Endodermal cell (in vitro differentiated cells): ENCODE results near the gene SLC24A4. TPM values are rescaled to one million over a fixed set of nuclear protein-coding genes. Genes with fewer than 3 reads are reported as not detected.
A peak's percentile ranks its signal among the peaks of the same experiment; 100 is the strongest.

ENCODE experiments used
- DNase-seq: peaks from one replicate; pipeline ENCODE4 v3.0.0-alpha.2; 2017
- H3K27ac ChIP-seq: 2 replicates; pipeline ENCODE4 v1.5.1; 2013; ENCODE audit warnings: mild to moderate bottlenecking, low read depth, low read length, moderate library complexity
- H3K27me3 ChIP-seq: 2 replicates; pipeline ENCODE4 v1.6.1; 2013; ENCODE audit warnings: mild to moderate bottlenecking, low read length, moderate library complexity; ENCODE audit not compliant: insufficient read depth, control insufficient read depth, poor library complexity, severe bottlenecking
- H3K36me3 ChIP-seq: 2 replicates; pipeline ENCODE4 v1.7.0; 2013; ENCODE audit warnings: mild to moderate bottlenecking, low read length, moderate library complexity; ENCODE audit not compliant: control insufficient read depth, insufficient read depth
- H3K4me1 ChIP-seq: one replicate; pipeline ENCODE4 v1.7.0; 2013; ENCODE audit warnings: low read length; ENCODE audit not compliant: control insufficient read depth, insufficient read depth
- H3K4me3 ChIP-seq: 2 replicates; pipeline ENCODE4 v1.5.1; 2013; ENCODE audit warnings: mild to moderate bottlenecking, low read length, moderate library complexity
- H3K9ac ChIP-seq: 2 replicates; pipeline ENCODE4 v1.6.1; 2013; ENCODE audit warnings: mild to moderate bottlenecking, low read length, moderate library complexity; ENCODE audit not compliant: poor library complexity, severe bottlenecking; ENCODE audit errors: extremely low read depth
- H3K9me3 ChIP-seq: 2 replicates; pipeline ENCODE4 v1.6.1; 2013; ENCODE audit warnings: mild to moderate bottlenecking, low read length, moderate library complexity; ENCODE audit not compliant: control insufficient read depth
- H3K27ac Mint-ChIP-seq: 2 replicates; pipeline ENCODE4 v1.8.0; 2020; ENCODE audit warnings: mixed read lengths
- H3K27me3 Mint-ChIP-seq: 2 replicates; pipeline ENCODE4 v1.8.0; 2021; ENCODE audit warnings: mild to moderate bottlenecking, mixed read lengths; ENCODE audit not compliant: insufficient read depth
- H3K36me3 Mint-ChIP-seq: 2 replicates; pipeline ENCODE4 v1.8.0; 2020; ENCODE audit warnings: low read depth, mixed read lengths
- H3K4me1 Mint-ChIP-seq: 2 replicates; pipeline ENCODE4 v1.8.0; 2020; ENCODE audit warnings: mixed read lengths
- H3K4me3 Mint-ChIP-seq: 2 replicates; pipeline ENCODE4 v1.8.0; 2020; ENCODE audit warnings: mild to moderate bottlenecking, moderate library complexity, mixed read lengths
- H3K9me3 Mint-ChIP-seq: 2 replicates; pipeline ENCODE4 v1.8.0; 2020; ENCODE audit warnings: mild to moderate bottlenecking, mixed read lengths
- CTCF ChIP-seq: fragments of 200-600 bp; sonication (generic); conservative IDR thresholded peaks from 2 replicates; pipeline ENCODE4 v1.5.0; 2021; ENCODE audit warnings: antibody characterized with exemption, mild to moderate bottlenecking
- WGBS, 2 experiments: methylation state at CpG; one replicate each; pipeline versions ENCODE4 v1.1.5 to v1.1.7; 2013; ENCODE audit warnings: missing lambda C conversion rate in 2 of 2, mixed read lengths in 1 of 2; ENCODE audit not compliant: insufficient coverage in 1 of 2, insufficient read length in 1 of 2; 5-methylcytosine and 5-hydroxymethylcytosine counted together
- total RNA-seq, 2 donors: library from RNA; stranded (reverse); fragmentation: NEBNext Ultra II Directional in 1 of 2; extraction: Animal tissue kit (Norgen Biotek cat#: 25700) in 1 of 2; gene quantifications; 2 replicates in 1 of 2; 3 replicates in 1 of 2; pipeline ENCODE4 v1.2.1, GENCODE V29; 2021

Gene SLC24A4
- total RNA-seq, 2 donors from 2014 or later, result 0.09 to 0.29 TPM

- H3K27ac Mint-ChIP-seq, result no peak overlapping the region
- no peak for TF ChIP-seq CTCF
- H3K36me3 Mint-ChIP-seq, result no peaks in the 10 kb centered on the region
- no peak overlapping the region for H3K4me3 ChIP-seq
- H3K9me3 ChIP-seq, result peaks cover 13% of the 10 kb centered on the region
- no peak overlapping the region for H3K9ac ChIP-seq
- DNase-seq, result no peak
- no peaks in the 10 kb centered on the region for H3K27me3 ChIP-seq
- H3K9me3 Mint-ChIP-seq, result peaks cover 18% of the 10 kb centered on the region
- H3K4me1 Mint-ChIP-seq, result no peaks in the 10 kb centered on the region
- no peak overlapping the region for H3K4me3 Mint-ChIP-seq
- no peaks in the 10 kb centered on the region for H3K4me1 ChIP-seq
- 90 to 94% methylated on average over 2 to 3 of the region's 3 CpGs for WGBS, 2 experiments
- no peaks in the 10 kb centered on the region for H3K36me3 ChIP-seq
- peaks cover 2% of the 10 kb centered on the region for H3K27me3 Mint-ChIP-seq
- H3K27ac ChIP-seq, result no peak overlapping the region
Observed at GRCh38 chr14:92470215-92470614, 147.2 kb downstream of the SLC24A4 start.

- H3K4me3 Mint-ChIP-seq, result no peak overlapping the region
- Histone ChIP-seq H3K9me3 (peaks cover 13% of the 10 kb centered on the region), H3K27ac (no peak overlapping the region), H3K9ac (no peak overlapping the region), H3K36me3 (no peaks in the 10 kb centered on the region), H3K27me3 (no peaks in the 10 kb centered on the region), H3K4me1 (no peaks in the 10 kb centered on the region), H3K4me3 (no peak overlapping the region)
- WGBS, 2 experiments, result 84 to 100% methylated on average over 1 of the region's 1 CpG
- DNase-seq, result no peak
- H3K27ac Mint-ChIP-seq, result no peak overlapping the region
- H3K9me3 Mint-ChIP-seq, result peaks cover 18% of the 10 kb centered on the region
- H3K4me1 Mint-ChIP-seq, result no peaks in the 10 kb centered on the region
- no peak for TF ChIP-seq CTCF
- H3K27me3 Mint-ChIP-seq, result peaks cover 2% of the 10 kb centered on the region
- no peaks in the 10 kb centered on the region for H3K36me3 Mint-ChIP-seq
Observed at GRCh38 chr14:92470811-92471210, 147.8 kb downstream of the SLC24A4 start.

GRCh38 chr14:92471919-92472318, 149.0 kb downstream of the SLC24A4 start:
- TF ChIP-seq CTCF, result no peak
- Histone ChIP-seq H3K4me1 (no peaks in the 10 kb centered on the region), H3K27me3 (no peaks in the 10 kb centered on the region), H3K9ac (no peak overlapping the region), H3K4me3 (no peak overlapping the region), H3K27ac (no peak overlapping the region), H3K9me3 (peaks cover 12% of the 10 kb centered on the region), H3K36me3 (no peaks in the 10 kb centered on the region)
- H3K9me3 Mint-ChIP-seq, result peaks cover 17% of the 10 kb centered on the region
- H3K36me3 Mint-ChIP-seq, result no peaks in the 10 kb centered on the region
- DNase-seq, result peak; percentile 78
- no peak overlapping the region for H3K4me3 Mint-ChIP-seq
- H3K27ac Mint-ChIP-seq, result peak overlapping the region; percentile 48
- H3K27me3 Mint-ChIP-seq, result peaks cover 2% of the 10 kb centered on the region
- H3K4me1 Mint-ChIP-seq, result no peaks in the 10 kb centered on the region
